ENCODE measurements around the gene MAP4. TPM values are rescaled to one million over a fixed set of nuclear protein-coding genes. Genes with fewer than 3 reads are reported as not detected.

The MAP4 gene
- total and polyA plus RNA-seq, 2 donors (not counting 1 experiment from before 2014, with no cell fraction given) = 152 to 243 TPM

DNA sequence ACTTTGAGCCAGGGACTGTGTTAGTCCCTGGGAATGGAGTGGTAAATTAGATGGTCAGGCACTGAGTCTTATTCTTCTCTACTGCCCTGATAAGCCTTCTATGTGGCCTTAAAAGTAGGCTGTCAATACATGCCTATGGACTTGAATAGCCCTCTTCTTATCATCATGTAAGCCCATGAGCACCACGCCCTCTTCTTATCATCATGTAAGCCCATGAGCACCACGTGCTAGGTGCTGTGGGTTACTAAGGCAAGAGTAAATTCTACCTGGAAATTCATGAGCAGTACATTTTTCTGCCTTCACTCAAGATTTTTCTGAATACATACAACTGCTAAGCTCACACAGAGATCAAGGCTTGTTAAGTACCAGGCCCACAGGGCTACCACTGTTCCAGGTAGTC is 144.8 kb downstream of the MAP4 start:
- Histone ChIP-seq H3K4me1 (ENCODE audit: control insufficient read depth, extremely low read depth, insufficient read depth, low read length) (no peaks in the 10 kb centered on the region), H3K9ac (ENCODE audit: insufficient read depth, low read length) (no peak overlapping the region), H3K79me2 (ENCODE audit: control insufficient read depth, insufficient read depth, low read length) (no peaks in the 10 kb centered on the region), H3K27ac (ENCODE audit: insufficient read depth, low read length) (no peak overlapping the region), H3K4me2 (ENCODE audit: extremely low read depth, insufficient read depth, low read length) (no peak overlapping the region), H3K4me3 (replicated peaks in 1 of 4; ENCODE audit: control extremely low read depth in 1 of 4, insufficient read depth in 1 of 4, low read depth in 3 of 4, low read length in 4 of 4) (no peak overlapping the region), H3K9me3 (ENCODE audit: control insufficient read depth, insufficient read depth, low read depth, low read length) (no peaks in the 10 kb centered on the region), H2AFZ (ENCODE audit: low read length) (no peak overlapping the region), H4K20me1 (ENCODE audit: control insufficient read depth, extremely low read depth, insufficient read depth, low read length) (no peaks in the 10 kb centered on the region), H3K27me3 (ENCODE audit: control insufficient read depth, insufficient read depth, low read length) (no peaks in the 10 kb centered on the region), H3K36me3 (ENCODE audit: control insufficient read depth, insufficient read depth, low read length) (peaks cover 38% of the 10 kb centered on the region)
- TF ChIP-seq EZH2 (IDR thresholded peaks at IDR 0.05; ENCODE audit: low read length, missing control alignments) (no peak), CTCF (conservative IDR thresholded peaks at IDR 0.05 in 1 of 2, IDR thresholded peaks at IDR 0.05 in 1 of 2; ENCODE audit: low read depth in 1 of 2, low read length in 2 of 2) (no peak)
- no peak for DNase-seq (ENCODE audit: low read depth in 2 of 2)

GRCh38 chr3:47870702-47871260 is 145.4 kb downstream of the MAP4 start:
- H3K36me3 ChIP-seq (ENCODE audit: control insufficient read depth, insufficient read depth, low read length) = peaks cover 38% of the 10 kb centered on the region
- H3K9ac ChIP-seq (ENCODE audit: insufficient read depth, low read length) = no peak overlapping the region
- no peaks in the 10 kb centered on the region for H3K27me3 ChIP-seq (ENCODE audit: control insufficient read depth, insufficient read depth, low read length)
- H2AFZ ChIP-seq (ENCODE audit: low read length) = no peak overlapping the region
- H3K79me2 ChIP-seq (ENCODE audit: control insufficient read depth, insufficient read depth, low read length) = no peaks in the 10 kb centered on the region
- no peak for DNase-seq (ENCODE audit: low read depth in 2 of 2)
- no peak overlapping the region for H3K4me2 ChIP-seq (ENCODE audit: extremely low read depth, insufficient read depth, low read length)
- H3K9me3 ChIP-seq (ENCODE audit: control insufficient read depth, insufficient read depth, low read depth, low read length) = no peaks in the 10 kb centered on the region
- no peak overlapping the region for H3K4me3 ChIP-seq (replicated peaks in 1 of 4; ENCODE audit: control extremely low read depth in 1 of 4, insufficient read depth in 1 of 4, low read depth in 3 of 4, low read length in 4 of 4)
- no peak overlapping the region for H3K27ac ChIP-seq (ENCODE audit: insufficient read depth, low read length)
- TF ChIP-seq CTCF (conservative IDR thresholded peaks at IDR 0.05 in 1 of 2, IDR thresholded peaks at IDR 0.05 in 1 of 2; ENCODE audit: low read depth in 1 of 2, low read length in 2 of 2) (no peak), EZH2 (IDR thresholded peaks at IDR 0.05; ENCODE audit: low read length, missing control alignments) (no peak)
- no peaks in the 10 kb centered on the region for H4K20me1 ChIP-seq (ENCODE audit: control insufficient read depth, extremely low read depth, insufficient read depth, low read length)
- no peaks in the 10 kb centered on the region for H3K4me1 ChIP-seq (ENCODE audit: control insufficient read depth, extremely low read depth, insufficient read depth, low read length)

- TF ChIP-seq CTCF (conservative IDR thresholded peaks at IDR 0.05 in 1 of 2, IDR thresholded peaks at IDR 0.05 in 1 of 2; ENCODE audit: low read depth in 1 of 2, low read length in 2 of 2) = no peak
- TF ChIP-seq EZH2 (IDR thresholded peaks at IDR 0.05; ENCODE audit: low read length, missing control alignments) = no peak
Observed at GRCh38 chr3:47870156-47870555, 146.1 kb downstream of the MAP4 start.

More at GRCh38 chr3:47870156-47870555, 146.1 kb downstream of the MAP4 start:
- Histone ChIP-seq H3K27ac (ENCODE audit: insufficient read depth, low read length) (no peak overlapping the region), H3K9me3 (ENCODE audit: control insufficient read depth, insufficient read depth, low read depth, low read length) (no peaks in the 10 kb centered on the region), H3K4me2 (ENCODE audit: extremely low read depth, insufficient read depth, low read length) (no peak overlapping the region), H3K4me1 (ENCODE audit: control insufficient read depth, extremely low read depth, insufficient read depth, low read length) (no peaks in the 10 kb centered on the region), H3K36me3 (ENCODE audit: control insufficient read depth, insufficient read depth, low read length) (peaks cover 40% of the 10 kb centered on the region), H3K9ac (ENCODE audit: insufficient read depth, low read length) (no peak overlapping the region), H3K79me2 (ENCODE audit: control insufficient read depth, insufficient read depth, low read length) (no peaks in the 10 kb centered on the region), H2AFZ (ENCODE audit: low read length) (no peak overlapping the region), H4K20me1 (ENCODE audit: control insufficient read depth, extremely low read depth, insufficient read depth, low read length) (no peaks in the 10 kb centered on the region), H3K27me3 (ENCODE audit: control insufficient read depth, insufficient read depth, low read length) (no peaks in the 10 kb centered on the region), H3K4me3 (replicated peaks in 1 of 4; ENCODE audit: control extremely low read depth in 1 of 4, insufficient read depth in 1 of 4, low read depth in 3 of 4, low read length in 4 of 4) (no peak overlapping the region)
- DNase-seq (ENCODE audit: low read depth in 2 of 2) = no peak

All from fibroblast of lung (primary cell).